ENCODE measurements around the gene SPON2.

Gene SPON2

GRCh38 chr4:1215141-1216075 is 43.0 kb upstream of the SPON2 start:
- H3K36me3 ChIP-seq = peaks cover 61% of the 10 kb centered on the region
- H3K9me3 ChIP-seq = no peaks in the 10 kb centered on the region
- no peaks in the 10 kb centered on the region for H3K27me3 ChIP-seq
- H3K4me1 ChIP-seq = peaks cover 93% of the 10 kb centered on the region
- H3K27ac ChIP-seq = peak overlapping the region; percentile 29; the same call in 1 of the 2 replicates
- TF ChIP-seq Cebpa-rat (IDR thresholded peaks at IDR 0.05) = no peak
- peak overlapping the region; percentile 60; the same call in 1 of the 2 replicates for H3K4me3 ChIP-seq
- H3K9ac ChIP-seq = no peak overlapping the region
- peaks cover 100% of the 10 kb centered on the region for H4K20me1 ChIP-seq
- H3K4me2 ChIP-seq = peak overlapping the region; percentile 95

- peak overlapping the region; percentile 20; the same call in 1 of the 2 replicates for H3K27ac ChIP-seq
- H3K27me3 ChIP-seq = no peaks in the 10 kb centered on the region
- peak overlapping the region; percentile 29; the same call in 1 of the 2 replicates for H3K9ac ChIP-seq
- no peaks in the 10 kb centered on the region for H3K9me3 ChIP-seq
- peaks cover 63% of the 10 kb centered on the region for H3K36me3 ChIP-seq
- no peak for TF ChIP-seq Cebpa-rat (IDR thresholded peaks at IDR 0.05)
- H3K4me1 ChIP-seq = peaks cover 93% of the 10 kb centered on the region
- peak overlapping the region; percentile 95 for H3K4me2 ChIP-seq
- H4K20me1 ChIP-seq = peaks cover 100% of the 10 kb centered on the region
- H3K4me3 ChIP-seq = no peak overlapping the region; the same call in 1 of the 2 replicates
Observed at GRCh38 chr4:1214101-1215095, 42.0 kb upstream of the SPON2 start.

GRCh38 chr4:1213336-1213995 is 41.1 kb upstream of the SPON2 start:
- Histone ChIP-seq H4K20me1 (peaks cover 100% of the 10 kb centered on the region), H3K9me3 (no peaks in the 10 kb centered on the region), H3K4me3 (no peak overlapping the region; the same call in 1 of the 2 replicates), H3K9ac (no peak overlapping the region; the same call in 1 of the 2 replicates), H3K4me2 (peak overlapping the region; percentile 95), H3K27ac (peak overlapping the region; percentile 20; the same call in 1 of the 2 replicates), H3K27me3 (no peaks in the 10 kb centered on the region), H3K36me3 (peaks cover 63% of the 10 kb centered on the region), H3K4me1 (peaks cover 93% of the 10 kb centered on the region)
- TF ChIP-seq Cebpa-rat (IDR thresholded peaks at IDR 0.05) = no peak

- Histone ChIP-seq H3K27ac (no peak overlapping the region), H3K9ac (no peak overlapping the region), H3K4me3 (no peak overlapping the region), H3K4me2 (peak overlapping the region; percentile 95), H3K27me3 (no peaks in the 10 kb centered on the region), H3K9me3 (no peaks in the 10 kb centered on the region), H4K20me1 (peaks cover 100% of the 10 kb centered on the region), H3K4me1 (peaks cover 93% of the 10 kb centered on the region), H3K36me3 (peaks cover 63% of the 10 kb centered on the region)
- TF ChIP-seq Cebpa-rat (IDR thresholded peaks at IDR 0.05) = no peak
Observed at GRCh38 chr4:1212546-1213335, 40.4 kb upstream of the SPON2 start.

GRCh38 chr4:1211891-1212545 is 39.6 kb upstream of the SPON2 start:
- H4K20me1 ChIP-seq = peaks cover 94% of the 10 kb centered on the region
- H3K36me3 ChIP-seq = peaks cover 63% of the 10 kb centered on the region

GRCh38 chr4:1211371-1211770 is 39.0 kb upstream of the SPON2 start:
- H3K27ac ChIP-seq = no peak overlapping the region

More at GRCh38 chr4:1211891-1212545, 39.6 kb upstream of the SPON2 start:
- Histone ChIP-seq H3K4me2 (no peak overlapping the region), H3K27me3 (no peaks in the 10 kb centered on the region), H3K4me3 (no peak overlapping the region), H3K9ac (no peak overlapping the region), H3K9me3 (no peaks in the 10 kb centered on the region), H3K4me1 (peaks cover 93% of the 10 kb centered on the region), H3K27ac (no peak overlapping the region)
- no peak for TF ChIP-seq Cebpa-rat (IDR thresholded peaks at IDR 0.05)

GRCh38 chr4:1210971-1211370 is 38.6 kb upstream of the SPON2 start:
- no peak for TF ChIP-seq Cebpa-rat (IDR thresholded peaks at IDR 0.05)
- Histone ChIP-seq H3K9ac (no peak overlapping the region), H3K27me3 (no peaks in the 10 kb centered on the region), H3K27ac (no peak overlapping the region), H3K4me1 (peaks cover 91% of the 10 kb centered on the region), H3K4me2 (peak overlapping the region; percentile 83), H3K4me3 (no peak overlapping the region), H4K20me1 (peaks cover 83% of the 10 kb centered on the region), H3K36me3 (peaks cover 57% of the 10 kb centered on the region), H3K9me3 (no peaks in the 10 kb centered on the region)

More at GRCh38 chr4:1211371-1211770, 39.0 kb upstream of the SPON2 start:
- peaks cover 87% of the 10 kb centered on the region for H4K20me1 ChIP-seq
- no peaks in the 10 kb centered on the region for H3K9me3 ChIP-seq
- no peaks in the 10 kb centered on the region for H3K27me3 ChIP-seq
- H3K4me1 ChIP-seq = peaks cover 91% of the 10 kb centered on the region
- peaks cover 61% of the 10 kb centered on the region for H3K36me3 ChIP-seq
- no peak for TF ChIP-seq Cebpa-rat (IDR thresholded peaks at IDR 0.05)
- H3K4me3 ChIP-seq = no peak overlapping the region
- no peak overlapping the region for H3K9ac ChIP-seq
- H3K4me2 ChIP-seq = peak overlapping the region; percentile 83; the same call in 1 of the 2 replicates

GRCh38 chr4:1210241-1210841 is 38.0 kb upstream of the SPON2 start:
- Histone ChIP-seq H4K20me1 (peaks cover 77% of the 10 kb centered on the region), H3K27me3 (no peaks in the 10 kb centered on the region), H3K4me3 (no peak overlapping the region), H3K4me2 (peak overlapping the region; percentile 83), H3K9ac (no peak overlapping the region), H3K9me3 (no peaks in the 10 kb centered on the region), H3K36me3 (peaks cover 50% of the 10 kb centered on the region), H3K4me1 (peaks cover 91% of the 10 kb centered on the region), H3K27ac (no peak overlapping the region)
- TF ChIP-seq Cebpa-rat (IDR thresholded peaks at IDR 0.05) = no peak

Measured in BLaER1 (cell line).